ENCODE results near the gene CCDC85B.

The CCDC85B gene

GRCh38 chr11:65869643-65870306, 20.7 kb upstream of the CCDC85B start:
- no peak for DNase-seq

DNA sequence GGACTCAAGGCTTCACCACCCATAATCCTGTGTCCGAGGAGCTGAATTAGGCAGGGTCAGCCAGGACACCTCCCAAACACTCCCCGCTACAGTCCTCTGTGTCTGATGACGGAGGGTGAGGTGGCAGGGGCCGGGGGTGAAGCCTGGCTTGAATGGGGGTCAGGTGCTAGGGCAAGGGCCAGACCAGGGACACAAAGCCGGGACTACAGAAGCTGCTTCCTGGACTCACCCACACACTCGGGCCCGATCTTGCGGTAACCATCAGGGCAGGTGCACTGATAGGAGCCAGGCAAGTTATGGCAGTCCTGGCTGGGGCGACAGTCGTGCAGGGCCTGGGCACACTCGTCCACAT, 20.2 kb upstream of the CCDC85B start:
- DNase-seq: no peak

DNA sequence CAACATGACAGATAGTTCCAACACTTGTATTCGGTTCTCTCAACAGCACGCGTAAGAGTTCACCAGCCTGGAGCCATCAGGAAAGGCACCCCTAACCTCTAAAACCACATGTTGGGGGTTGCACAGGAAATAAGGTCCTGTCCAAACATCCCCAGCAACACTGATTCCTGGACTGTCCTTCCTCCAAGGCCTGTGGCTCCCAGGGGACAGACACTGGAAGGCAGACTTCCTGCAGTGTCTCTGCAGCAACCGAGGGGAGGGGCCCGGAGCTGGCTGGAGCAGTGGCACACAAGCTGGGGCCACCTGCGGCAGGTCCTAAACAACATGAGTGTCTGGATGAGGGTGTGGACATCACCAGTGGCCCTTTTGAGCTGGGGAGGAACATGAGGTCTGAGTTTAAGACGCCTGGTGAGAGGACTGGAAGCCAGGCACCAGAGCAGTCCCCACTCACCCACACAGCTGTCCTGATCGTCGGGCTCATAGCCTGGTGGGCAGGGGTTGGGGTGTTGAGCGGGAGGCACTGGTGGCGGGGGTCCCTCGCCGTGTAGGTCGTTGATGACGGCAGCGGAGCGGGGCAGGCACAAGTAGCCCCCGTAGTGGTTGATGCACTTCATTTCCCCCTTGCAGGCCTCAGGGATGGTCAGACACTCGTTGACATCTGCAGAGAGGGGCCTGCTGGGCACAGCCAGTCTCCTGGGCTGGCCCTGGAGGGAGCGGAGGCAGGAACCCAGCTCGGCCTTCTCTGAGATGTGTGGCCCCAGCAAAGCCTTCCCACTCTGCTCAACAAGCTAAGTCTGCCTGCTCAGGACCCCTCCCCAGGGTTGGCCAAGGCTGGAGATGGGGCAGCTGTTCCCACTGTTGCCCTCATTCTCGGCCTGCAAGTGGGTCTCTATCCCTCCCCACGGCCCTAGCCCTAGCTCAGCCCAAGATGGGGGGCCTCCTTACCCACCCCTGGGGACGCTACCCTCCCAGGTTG, 19.5 kb upstream of the CCDC85B start:
- no peak for DNase-seq

GRCh38 chr11:65871811-65872548, 18.5 kb upstream of the CCDC85B start:
- DNase-seq: no peak

GRCh38 chr11:65872586-65873317, 17.7 kb upstream of the CCDC85B start, which contains the start of gene EFEMP2:
Gene EFEMP2, minus strand, starts transcription at chr11:65872800. Its CDS starts 446 bp downstream, at chr11:65872354.
- no peak for DNase-seq

DNA sequence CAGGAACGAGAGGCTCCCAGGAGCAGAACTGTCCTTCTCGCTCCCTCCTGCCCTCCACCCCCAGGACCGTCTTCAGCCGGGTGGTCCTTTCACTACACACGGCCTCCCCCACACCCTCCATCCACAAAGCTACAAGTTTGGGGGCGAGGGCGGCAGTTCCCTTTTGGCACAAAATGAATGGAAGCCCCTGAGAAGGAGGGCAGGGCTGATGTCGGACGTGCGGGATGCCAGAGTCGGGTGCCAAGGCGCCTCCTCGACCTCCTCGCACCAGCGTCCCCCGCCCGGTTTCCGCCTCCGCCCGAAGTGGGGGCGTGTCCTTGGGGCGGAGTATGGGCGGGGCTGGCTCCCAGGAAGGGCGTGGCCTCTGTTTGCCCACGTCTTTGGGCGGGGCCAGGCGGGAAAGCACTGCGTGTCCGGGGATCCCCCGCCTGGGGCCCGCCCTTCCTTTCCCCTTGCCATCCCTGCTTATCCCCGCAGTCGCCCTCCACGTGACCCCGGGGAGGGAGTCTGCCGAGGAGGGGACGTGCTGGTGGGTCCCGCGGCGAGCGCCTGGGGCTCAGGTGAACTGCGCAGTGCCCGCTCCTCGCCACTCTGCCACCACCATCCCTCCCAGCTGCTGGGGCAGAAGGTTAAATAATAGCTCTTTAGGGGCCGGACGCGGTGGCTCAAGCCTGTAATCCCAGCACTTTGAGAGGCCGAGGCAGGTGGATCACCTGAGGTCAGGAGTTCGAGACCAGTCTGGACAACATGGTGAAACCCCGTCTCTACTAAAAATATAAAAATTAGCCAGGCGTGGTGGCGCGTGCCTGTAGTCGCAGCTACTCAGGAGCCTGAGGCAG, 16.9 kb upstream of the CCDC85B start:
- peak; percentile 98 for DNase-seq

DNA sequence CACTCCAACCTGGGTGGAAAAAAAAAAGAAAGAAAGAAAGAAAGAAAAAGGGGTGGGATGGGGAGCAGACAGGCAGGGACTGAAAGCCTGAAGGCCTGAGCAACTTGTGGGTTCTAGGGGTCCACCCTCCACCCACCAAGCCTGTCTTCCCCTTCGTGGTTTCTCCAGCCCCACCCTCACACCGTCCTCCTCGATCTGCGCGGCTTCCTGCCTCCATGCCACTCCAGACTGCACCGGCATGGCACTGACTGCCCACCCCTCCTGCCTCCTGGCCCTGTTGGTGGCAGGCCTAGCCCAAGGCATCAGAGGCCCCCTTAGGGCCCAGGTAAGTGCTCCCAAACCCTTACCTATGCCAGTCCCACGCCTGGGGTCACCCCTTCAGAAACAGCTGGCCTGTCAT, 10.9 kb upstream of the CCDC85B start, which contains the start of gene CTSW:
Gene CTSW, plus strand, starts transcription at position 221 of the 400 bp plus-strand sequence. Its CDS starts 18 bp downstream, at position 239.
- peak; percentile 77 for DNase-seq

DNA sequence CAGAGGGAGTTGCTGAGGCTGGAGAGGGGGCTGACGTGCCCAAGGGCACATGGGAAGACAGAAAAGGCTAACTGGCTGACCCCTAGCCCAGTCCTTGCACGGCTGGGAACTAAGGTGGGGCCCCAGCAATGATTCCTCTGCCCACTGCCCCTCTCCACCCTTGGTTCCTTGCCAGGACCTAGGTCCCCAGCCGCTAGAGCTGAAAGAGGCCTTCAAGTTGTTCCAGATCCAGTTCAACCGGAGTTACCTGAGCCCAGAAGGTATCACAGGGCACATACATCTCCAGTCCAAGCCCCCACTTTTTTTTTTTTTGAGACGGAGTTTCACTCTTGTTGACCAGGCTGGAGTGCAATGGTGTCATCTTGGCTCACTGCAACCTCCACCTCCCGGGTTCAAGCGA, 10.4 kb upstream of the CCDC85B start:
- DNase-seq: no peak

DNA sequence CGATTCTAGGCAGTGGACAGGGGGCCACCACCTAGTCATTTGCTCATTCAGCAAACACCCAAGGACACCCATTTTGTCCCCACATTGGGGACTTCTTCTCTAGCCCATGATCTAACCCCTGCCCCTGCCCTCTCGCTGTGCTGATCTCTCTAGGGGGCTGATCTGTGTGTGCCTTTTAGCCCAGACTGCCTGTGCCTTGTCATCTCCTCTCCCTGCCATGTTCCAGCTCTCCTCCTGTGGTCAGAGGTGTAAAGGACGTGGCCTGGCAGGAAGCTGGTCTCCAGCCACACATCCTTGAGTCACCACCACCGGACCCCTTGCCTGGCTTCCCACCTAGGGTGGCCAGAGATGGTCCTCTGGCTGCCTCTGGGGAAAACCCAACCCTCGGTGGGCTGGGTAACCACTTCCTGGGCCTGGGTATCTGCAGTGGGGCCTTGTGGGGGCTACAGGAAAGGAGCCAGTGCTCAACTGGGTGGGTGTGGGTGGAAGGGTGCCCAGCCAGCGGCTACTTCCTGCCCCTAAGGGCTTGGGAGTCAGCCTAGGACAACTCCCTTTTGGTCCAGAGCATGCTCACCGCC, 9.5 kb upstream of the CCDC85B start:
- no peak for DNase-seq

DNA sequence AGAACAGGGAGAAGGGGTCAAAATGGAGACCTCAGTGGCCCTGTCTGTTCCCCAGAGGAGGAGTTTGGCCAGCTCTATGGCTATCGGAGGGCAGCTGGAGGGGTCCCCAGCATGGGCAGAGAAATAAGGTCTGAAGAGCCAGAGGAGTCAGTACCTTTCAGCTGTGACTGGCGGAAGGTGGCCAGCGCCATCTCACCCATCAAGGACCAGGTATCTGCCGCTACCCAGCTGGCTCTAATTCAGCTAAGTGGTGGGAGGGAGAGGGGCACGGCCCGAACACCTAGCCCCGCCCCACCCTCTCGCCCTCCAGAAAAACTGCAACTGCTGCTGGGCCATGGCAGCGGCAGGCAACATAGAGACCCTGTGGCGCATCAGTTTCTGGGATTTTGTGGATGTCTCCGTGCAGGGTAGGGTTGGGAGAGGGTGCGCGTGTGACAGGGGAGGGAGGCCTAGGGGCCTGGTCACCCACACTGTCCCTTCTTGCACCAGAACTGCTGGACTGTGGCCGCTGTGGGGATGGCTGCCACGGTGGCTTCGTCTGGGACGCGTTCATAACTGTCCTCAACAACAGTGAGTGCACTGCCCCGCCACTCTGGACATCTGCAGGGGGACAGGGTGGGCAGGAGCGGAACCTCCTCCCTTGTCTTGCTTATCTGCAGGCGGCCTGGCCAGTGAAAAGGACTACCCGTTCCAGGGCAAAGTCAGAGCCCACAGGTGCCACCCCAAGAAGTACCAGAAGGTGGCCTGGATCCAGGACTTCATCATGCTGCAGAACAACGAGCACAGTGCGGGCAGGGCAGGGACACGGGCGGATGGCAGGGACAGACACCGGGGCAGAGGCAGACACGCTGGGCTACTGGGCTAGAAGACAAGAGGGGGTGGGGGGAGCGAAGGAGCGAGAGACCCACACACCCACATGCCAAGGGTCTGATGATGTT, 8.1 kb upstream of the CCDC85B start:
- DNase-seq: no peak

GRCh38 chr11:65883058-65883761, 7.3 kb upstream of the CCDC85B start:
- DNase-seq: no peak

- no peak for DNase-seq
These were observed 6.4 kb upstream of the CCDC85B start for GRCh38 chr11:65883786-65884715.

- DNase-seq: peak; percentile 94
These were observed 5.8 kb upstream of the CCDC85B start for GRCh38 chr11:65884716-65885092.

DNA sequence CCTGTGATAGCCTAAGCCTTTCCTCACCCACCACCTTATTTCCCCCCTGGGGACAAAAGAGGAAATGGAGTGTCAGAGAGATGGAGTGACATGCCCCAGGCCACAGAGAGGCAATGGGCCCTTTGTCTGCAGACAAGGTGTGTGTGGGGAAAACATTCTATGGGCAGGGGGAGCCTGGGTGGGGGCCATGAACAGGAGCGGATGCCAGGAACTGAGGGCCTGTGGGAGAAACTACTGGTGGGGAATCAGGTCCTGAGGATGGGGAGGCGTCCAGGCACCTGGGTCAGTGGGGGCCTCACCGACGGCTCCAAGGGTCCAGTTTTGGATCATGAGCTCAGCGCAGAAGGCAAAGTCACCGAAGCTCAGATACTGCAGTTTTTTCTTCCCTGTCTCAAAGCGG, 5.2 kb upstream of the CCDC85B start:
- DNase-seq: no peak

DNA sequence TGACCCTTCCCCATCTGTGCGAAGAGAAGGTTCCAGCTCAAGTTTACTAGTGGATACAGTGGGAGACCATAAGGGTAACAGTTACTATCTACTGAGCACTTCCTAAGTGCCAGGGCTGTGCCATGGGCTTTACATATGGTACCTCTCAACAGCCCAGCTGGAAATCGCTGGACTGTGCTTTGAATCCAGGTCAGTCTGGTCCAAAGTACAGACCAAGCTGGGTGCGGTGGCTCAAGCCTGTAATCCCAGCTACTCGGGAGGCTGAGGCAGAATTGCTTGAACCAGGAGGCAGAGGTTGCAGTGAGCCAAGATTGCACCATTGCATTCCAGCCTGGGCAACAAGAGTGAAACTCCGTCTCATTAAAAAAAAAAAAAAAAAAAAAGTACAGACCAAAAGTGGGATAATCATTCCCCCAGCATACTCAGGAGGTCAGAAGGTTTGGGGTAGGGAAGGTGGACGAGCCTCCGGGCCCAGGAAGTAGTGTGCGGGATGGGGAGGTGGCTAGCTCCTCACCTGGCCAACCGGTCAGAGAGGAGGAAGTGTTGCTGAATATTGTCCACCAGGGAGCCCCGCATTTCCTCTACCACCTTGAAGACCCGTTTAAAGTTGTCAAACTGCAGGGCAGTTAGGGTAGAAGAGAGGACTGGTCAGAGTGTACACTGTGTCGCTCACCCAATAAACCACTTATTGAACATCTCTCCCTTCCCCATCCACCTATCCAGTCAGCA, 4.5 kb upstream of the CCDC85B start:
- DNase-seq: no peak

DNA sequence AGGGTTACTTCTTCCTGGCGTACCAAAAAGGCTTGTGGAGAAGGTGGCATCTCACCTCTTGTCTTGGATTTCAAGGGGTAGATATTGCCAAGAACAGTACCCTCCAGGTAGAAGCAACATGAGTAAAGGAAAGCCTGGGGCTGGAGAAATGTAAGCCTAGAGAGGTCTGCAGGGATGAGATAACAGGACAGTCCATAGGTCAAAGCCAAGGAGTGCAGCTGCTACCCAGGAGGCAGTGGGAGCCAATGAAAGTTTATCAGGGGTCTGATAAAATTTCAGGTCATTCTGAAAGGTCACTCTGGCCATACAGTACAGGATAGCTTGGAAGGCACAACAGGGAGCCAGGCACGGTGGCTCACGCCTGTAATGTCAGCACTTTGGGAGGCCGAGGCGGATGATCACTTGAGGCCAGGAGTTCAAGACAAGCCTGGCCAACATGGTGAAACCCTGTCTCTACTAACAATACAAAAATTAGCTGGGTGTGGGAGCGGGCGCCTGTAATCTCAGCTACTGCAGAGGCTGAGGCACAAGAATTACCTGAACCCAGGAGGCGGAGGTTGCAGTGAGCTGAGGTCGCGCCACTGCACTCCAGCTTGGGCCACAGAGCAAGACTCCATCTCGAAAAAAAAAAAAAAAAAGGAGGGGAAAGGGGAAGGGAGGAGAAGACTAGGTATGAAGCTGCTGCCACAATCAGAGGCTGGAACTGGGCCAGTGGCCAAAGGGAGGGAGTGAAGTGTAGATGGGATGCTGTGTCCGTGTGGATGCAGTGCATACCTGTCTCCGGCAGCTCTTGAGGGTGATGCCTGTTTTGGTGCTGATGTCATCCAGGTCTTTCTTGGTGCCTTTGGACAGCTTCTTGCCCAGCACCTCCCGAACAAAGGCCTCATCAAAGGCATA, 3.4 kb upstream of the CCDC85B start:
- DNase-seq: no peak
